GM12878 (cell line): Measurements from ENCODE around the gene CDK5R1. TPM values are rescaled to one million over a fixed set of nuclear protein-coding genes. Genes with fewer than 3 reads are reported as not detected.
A peak's percentile ranks its signal among the peaks of the same experiment; 100 is the strongest.

ENCODE experiments used
- ATAC-seq: fragments of 200-7000 bp; cut with Tn5 transposase; 3 replicates; pipeline ENCODE4 v1.9.1; 2020; ENCODE audit warnings: mild to moderate bottlenecking, moderate library complexity
- BruUV-seq: library from RNA; stranded (reverse); fragments of 400-500 nt; replicated peaks from 2 replicates; lab custom pipeline; 2021; lab: Mats Ljungman, UMichigan
- CTCF ChIA-PET: fragments of 300-600 bp; sonication (Branson Sonifier 250); formaldehyde crosslinking; extraction: SDS; loops from one replicate; lab custom pipeline; 2021; ENCODE audit warnings: inconsistent platforms; lab: Yijun Ruan, JAX
- POLR2A ChIA-PET: fragments of 350-600 bp; formaldehyde crosslinking; extraction: SDS; loops from one replicate; lab custom pipeline; 2021; ENCODE audit warnings: inconsistent platforms; lab: Charles Lee
- RAD21 ChIA-PET: fragments of 300-600 bp; sonication (Branson Sonifier 250); formaldehyde crosslinking; loops from one replicate; lab custom pipeline; 2023; ENCODE audit warnings: antibody characterized with exemption; ENCODE audit not compliant: unreplicated experiment; lab: Charles Lee
- SMC1A ChIA-PET: fragments of 300-600 bp; sonication (Branson Sonifier 250); formaldehyde crosslinking; loops from one replicate; lab custom pipeline; 2023; ENCODE audit not compliant: unreplicated experiment, uncharacterized antibody; lab: Charles Lee
- DNase-seq: peaks from one replicate; pipeline ENCODE4 v3.0.0-alpha.2; 2011; ENCODE audit warnings: low read depth, low spot score
- FAIRE-seq: peaks from 3 replicates; lab custom pipeline; 2011; peaks lifted over from hg19 to GRCh38; lab: Jason Lieb, UNC
- H2AFZ ChIP-seq: 2 replicates; pipeline ENCODE4 v1.6.0; 2011; ENCODE audit warnings: low read depth, low read length, control low read depth; ENCODE audit not compliant: control insufficient read depth
- H3K27ac ChIP-seq: 2 replicates; pipeline ENCODE4 v1.5.1; 2011; ENCODE audit warnings: control low read depth; ENCODE audit not compliant: control insufficient read depth, insufficient read depth
- H3K27me3 ChIP-seq, 2 experiments: replicated peaks in 1 of 2; 2 replicates each; pipeline versions ENCODE4 v1.6.0 to v1.6.1; 2011; ENCODE audit warnings: low read length in 1 of 2; ENCODE audit not compliant: control insufficient read depth in 2 of 2, insufficient read depth in 2 of 2
- H3K36me3 ChIP-seq, 2 experiments: 2 replicates each; pipeline ENCODE4 v1.5.1; 2011; ENCODE audit warnings: low read length in 1 of 2; ENCODE audit not compliant: control insufficient read depth in 2 of 2, insufficient read depth in 2 of 2
- H3K4me1 ChIP-seq: 2 replicates; pipeline ENCODE4 v1.6.1; 2011; ENCODE audit warnings: mild to moderate bottlenecking, low read length, moderate library complexity, mixed read lengths; ENCODE audit not compliant: control insufficient read depth, insufficient read depth
- H3K4me2 ChIP-seq: 2 replicates; pipeline ENCODE4 v1.6.0; 2011; ENCODE audit warnings: control low read depth; ENCODE audit not compliant: control insufficient read depth, insufficient read depth
- H3K4me3 ChIP-seq: fragments of 200-600 bp; sonication (generic); 2 replicates; pipeline ENCODE4 v1.5.1; 2016
- H3K79me2 ChIP-seq: 2 replicates; pipeline ENCODE4 v1.6.0; 2011; ENCODE audit warnings: low read length; ENCODE audit not compliant: control insufficient read depth, insufficient read depth
- H3K9ac ChIP-seq: 2 replicates; pipeline ENCODE4 v1.8.0; 2011; ENCODE audit warnings: low read length, control low read depth, mixed read lengths; ENCODE audit not compliant: control insufficient read depth, insufficient read depth
- H3K9me3 ChIP-seq: replicated peaks from 3 replicates; pipeline ENCODE4 v1.5.1; 2011; ENCODE audit warnings: mild to moderate bottlenecking, low read length; ENCODE audit not compliant: control insufficient read depth, insufficient read depth
- H4K20me1 ChIP-seq: 2 replicates; pipeline ENCODE4 v1.6.0; 2011; ENCODE audit not compliant: control insufficient read depth, insufficient read depth
- ASH2L ChIP-seq: fragments of 300-600, 200-600 bp; sonication (generic); IDR thresholded peaks from 2 replicates; pipeline ENCODE4 v1.6.1; 2017; ENCODE audit warnings: low read depth, mild to moderate bottlenecking, borderline replicate concordance
- BCL11A ChIP-seq: IDR thresholded peaks from 2 replicates; pipeline ENCODE4 v1.6.1; 2011; ENCODE audit warnings: low read depth, low read length
- CEBPB ChIP-seq, 2 experiments: fragments of 150-350 bp in 1 of 2; IDR thresholded peaks; 2 replicates each; pipeline ENCODE4 v1.6.1; 2012 to 2014; ENCODE audit warnings: low read depth in 2 of 2, low read length in 2 of 2, borderline replicate concordance in 1 of 2, inconsistent platforms in 1 of 2
- EED ChIP-seq: sonication (generic); IDR thresholded peaks from 2 replicates; pipeline ENCODE4 v1.6.1; 2016; ENCODE audit warnings: antibody characterized with exemption, low read depth
- MTA2 ChIP-seq: fragments of 450-650 bp; IDR thresholded peaks from 2 replicates; pipeline ENCODE4 v1.6.1; 2016; ENCODE audit warnings: low read depth, mild to moderate bottlenecking, moderate library complexity
- MYC ChIP-seq: IDR thresholded peaks from 2 replicates; pipeline ENCODE4 v1.6.1; 2011; ENCODE audit warnings: mild to moderate bottlenecking, low read length, moderate library complexity, inconsistent platforms; ENCODE audit not compliant: insufficient read depth, insufficient replicate concordance, insufficient read length, severe bottlenecking
- NKRF ChIP-seq: fragments of 450-650 bp; conservative IDR thresholded peaks from 2 replicates; pipeline ENCODE4 v1.6.1; 2017; ENCODE audit warnings: mild to moderate bottlenecking, moderate library complexity
- NRF1 ChIP-seq: conservative IDR thresholded peaks from 2 replicates; pipeline ENCODE4 v1.6.1; 2011; ENCODE audit warnings: mild to moderate bottlenecking, low read depth, low read length, improper control_type of control experiment
- PKNOX1 ChIP-seq: fragments of 450-650 bp; IDR thresholded peaks from 2 replicates; pipeline ENCODE4 v1.6.1; 2016; ENCODE audit warnings: mild to moderate bottlenecking
- POLR2AphosphoS2 ChIP-seq: IDR thresholded peaks from 2 replicates; pipeline ENCODE4 v1.6.1; 2011; ENCODE audit warnings: low read depth, mild to moderate bottlenecking, low read length, improper control_type of control experiment, moderate library complexity
- RCOR1 ChIP-seq: conservative IDR thresholded peaks from 2 replicates; pipeline ENCODE4 v1.6.1; 2012; ENCODE audit warnings: low read depth, low read length, improper control_type of control experiment
- WGBS: methylation state at CpG from one replicate; pipeline ENCODE4 v1.1.6; 2016; ENCODE audit warnings: low lambda C conversion rate; ENCODE audit not compliant: insufficient replicate concordance, insufficient coverage; ENCODE audit errors: missing lambda C conversion rate; 5-methylcytosine and 5-hydroxymethylcytosine counted together
- in situ Hi-C: fragments of 300-500 bp; cut with MboI; formaldehyde crosslinking; loops from 9 replicates; pipeline ENCODE4 v1.14.3; 2018; ENCODE audit warnings: mixed read lengths
- intact Hi-C: fragments of 100-400 bp; cut with micrococcal nuclease; formaldehyde crosslinking; loops from one replicate; pipeline ENCODE4 v1.14.2; 2022; ENCODE audit not compliant: unreplicated experiment
- polyA plus RNA-seq, 11 experiments: library from polyadenylated mRNA; depleted of rRNA in 4 of 11; unstranded in 6 of 11; stranded (reverse) in 5 of 11; fragments of >200 nt; fragmentation: Nextera tagmentation in 4 of 11; fragmentation: Illumina TruSeq in 1 of 11; extraction: Ambion mirVana in 4 of 11; extraction: Trizol in 1 of 11; gene quantifications; 1 replicate in 1 of 11; 2 replicates in 10 of 11; pipeline versions ENCODE4 v1.2.1 to v1.2.3, GENCODE V29; 2011 to 2016; ENCODE audit warnings: inconsistent platforms in 2 of 11, missing spikeins in 2 of 11, low read depth in 1 of 11
- total RNA-seq, 4 experiments: library from RNA; depleted of rRNA in 3 of 4; stranded (reverse); fragments of >200 nt in 3 of 4; fragmentation: Illumina TruSeq in 1 of 4; extraction: Trizol in 1 of 4; gene quantifications; 2 replicates each; pipeline versions ENCODE4 v1.2.1 to v1.2.3, GENCODE V29; 2013 to 2021
- TF ChIP-seq, protein P1 (sequence below): fragments of 450-650 bp; IDR thresholded peaks from 2 replicates; pipeline ENCODE4 v1.6.1; 2017; ENCODE audit warnings: antibody characterized with exemption, mild to moderate bottlenecking, moderate library complexity
- TF ChIP-seq, protein P2 (sequence below), 3 experiments: IDR thresholded peaks in 2 of 3; conservative IDR thresholded peaks in 1 of 3; 2 replicates each; pipeline ENCODE4 v1.5.1; 2011; ENCODE audit warnings: low read depth in 3 of 3, low read length in 3 of 3, mild to moderate bottlenecking in 3 of 3, control low read depth in 2 of 3, moderate library complexity in 2 of 3, inconsistent platforms in 1 of 3, mixed read lengths in 1 of 3; ENCODE audit not compliant: control insufficient read depth in 2 of 3, insufficient read depth in 1 of 3; ENCODE audit errors: extremely low read depth in 1 of 3

CDK5R1 gene
- total and polyA plus RNA-seq, 10 of the 15 experiments (the other 5 are each of a cell fraction or from before 2014, with no cell fraction given) = 1.1 to 28.3 (median 12.2) TPM

- Histone ChIP-seq H3K9me3 (no peaks in the 10 kb centered on the region), H3K27ac (no peak overlapping the region), H3K4me1 (peaks cover 10% of the 10 kb centered on the region), H3K79me2 (peaks cover 32% of the 10 kb centered on the region), H3K9ac (no peak overlapping the region), H3K27me3 (no peaks in the 10 kb centered on the region), H3K4me3 (peak overlapping the region; percentile 28; the same call in 1 of the 2 replicates), H3K4me2 (0 out of 2 replicates have a peak overlapping the region, but pooled peaks have one; percentile 62), H3K36me3 (peaks cover 16 to 20% of the 10 kb centered on the region in 2 experiments; a peak in 3 of 4 replicates), H2AFZ (no peak overlapping the region), H4K20me1 (no peaks in the 10 kb centered on the region)
- TSS peak; percentile 55 for BruUV-seq
- DNase-seq (no peak), ATAC-seq (no peak), FAIRE-seq (no peak)
- ChIA-PET CTCF (interaction anchor here (0.8 to 9.5 kb wide), 19 partner anchors 12 to 392 kb away, joined by 3 to 132 read pairs (median 11); partner anchors contain the start of genes MYO1D and PSMD11), RAD21 (interaction anchor here (0.8 to 16.4 kb wide), 16 partner anchors 11 to 451 kb away, joined by 3 to 543 read pairs (median 11); partner anchors contain the start of genes MYO1D and PSMD11), POLR2A (interaction anchor here (0.6 to 12.5 kb wide), 4 partner anchors 21 to 268 kb away, joined by 3 to 308 read pairs (median 54); no protein-coding TSS in a partner anchor), SMC1A (interaction anchor here (0.9 to 11.9 kb wide), 17 partner anchors 22 to 424 kb away, joined by 3 to 286 read pairs (median 12); partner anchors contain the start of gene MYO1D)
- WGBS = 65% methylated on average over 12 of the region's 12 CpGs
- in situ Hi-C loops = no loop called here
- intact Hi-C loops = loop anchor here (2.0 kb wide), 1 partner anchor 73 kb away; no protein-coding TSS in a partner anchor
- TF ChIP-seq CEBPB (IDR thresholded peaks at IDR 0.05; ENCODE audit: borderline replicate concordance in 1 of 2, low read depth in 2 of 2, low read length in 2 of 2) = no peak
- no peak for TF ChIP-seq ASH2L
- TF ChIP-seq, protein P1, sequence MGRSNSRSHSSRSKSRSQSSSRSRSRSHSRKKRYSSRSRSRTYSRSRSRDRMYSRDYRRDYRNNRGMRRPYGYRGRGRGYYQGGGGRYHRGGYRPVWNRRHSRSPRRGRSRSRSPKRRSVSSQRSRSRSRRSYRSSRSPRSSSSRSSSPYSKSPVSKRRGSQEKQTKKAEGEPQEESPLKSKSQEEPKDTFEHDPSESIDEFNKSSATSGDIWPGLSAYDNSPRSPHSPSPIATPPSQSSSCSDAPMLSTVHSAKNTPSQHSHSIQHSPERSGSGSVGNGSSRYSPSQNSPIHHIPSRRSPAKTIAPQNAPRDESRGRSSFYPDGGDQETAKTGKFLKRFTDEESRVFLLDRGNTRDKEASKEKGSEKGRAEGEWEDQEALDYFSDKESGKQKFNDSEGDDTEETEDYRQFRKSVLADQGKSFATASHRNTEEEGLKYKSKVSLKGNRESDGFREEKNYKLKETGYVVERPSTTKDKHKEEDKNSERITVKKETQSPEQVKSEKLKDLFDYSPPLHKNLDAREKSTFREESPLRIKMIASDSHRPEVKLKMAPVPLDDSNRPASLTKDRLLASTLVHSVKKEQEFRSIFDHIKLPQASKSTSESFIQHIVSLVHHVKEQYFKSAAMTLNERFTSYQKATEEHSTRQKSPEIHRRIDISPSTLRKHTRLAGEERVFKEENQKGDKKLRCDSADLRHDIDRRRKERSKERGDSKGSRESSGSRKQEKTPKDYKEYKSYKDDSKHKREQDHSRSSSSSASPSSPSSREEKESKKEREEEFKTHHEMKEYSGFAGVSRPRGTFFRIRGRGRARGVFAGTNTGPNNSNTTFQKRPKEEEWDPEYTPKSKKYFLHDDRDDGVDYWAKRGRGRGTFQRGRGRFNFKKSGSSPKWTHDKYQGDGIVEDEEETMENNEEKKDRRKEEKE = no peak
- TF ChIP-seq NKRF = no peak
- TF ChIP-seq EED = no peak
- TF ChIP-seq BCL11A = no peak
- TF ChIP-seq, protein P2, sequence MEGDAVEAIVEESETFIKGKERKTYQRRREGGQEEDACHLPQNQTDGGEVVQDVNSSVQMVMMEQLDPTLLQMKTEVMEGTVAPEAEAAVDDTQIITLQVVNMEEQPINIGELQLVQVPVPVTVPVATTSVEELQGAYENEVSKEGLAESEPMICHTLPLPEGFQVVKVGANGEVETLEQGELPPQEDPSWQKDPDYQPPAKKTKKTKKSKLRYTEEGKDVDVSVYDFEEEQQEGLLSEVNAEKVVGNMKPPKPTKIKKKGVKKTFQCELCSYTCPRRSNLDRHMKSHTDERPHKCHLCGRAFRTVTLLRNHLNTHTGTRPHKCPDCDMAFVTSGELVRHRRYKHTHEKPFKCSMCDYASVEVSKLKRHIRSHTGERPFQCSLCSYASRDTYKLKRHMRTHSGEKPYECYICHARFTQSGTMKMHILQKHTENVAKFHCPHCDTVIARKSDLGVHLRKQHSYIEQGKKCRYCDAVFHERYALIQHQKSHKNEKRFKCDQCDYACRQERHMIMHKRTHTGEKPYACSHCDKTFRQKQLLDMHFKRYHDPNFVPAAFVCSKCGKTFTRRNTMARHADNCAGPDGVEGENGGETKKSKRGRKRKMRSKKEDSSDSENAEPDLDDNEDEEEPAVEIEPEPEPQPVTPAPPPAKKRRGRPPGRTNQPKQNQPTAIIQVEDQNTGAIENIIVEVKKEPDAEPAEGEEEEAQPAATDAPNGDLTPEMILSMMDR (IDR thresholded peaks at IDR 0.05 in 2 of 3, conservative IDR thresholded peaks at IDR 0.05 in 1 of 3; ENCODE audit: control insufficient read depth in 2 of 3, extremely low read depth in 1 of 3, insufficient read depth in 1 of 3, low read depth in 3 of 3, low read length in 3 of 3) = no peak
- no peak for TF ChIP-seq MYC
- TF ChIP-seq NRF1 = no peak
- no peak for TF ChIP-seq MTA2
- no peak for TF ChIP-seq POLR2AphosphoS2
- no peak for TF ChIP-seq PKNOX1
- no peak for TF ChIP-seq RCOR1
Observed at GRCh38 chr17:32485261-32486110, 1.3 kb upstream of the CDK5R1 start.
